Activated CD4-positive, alpha-beta T cell treated with anti-CD3 and anti-CD28 coated beads, Interleukin-2, amount 10 ng/mL, durations not matched to agents 24 days and 14 days (primary cell): ENCODE data around the gene HOXD1. TPM values are rescaled to one million over a fixed set of nuclear protein-coding genes. Genes with fewer than 3 reads are reported as not detected.

Source experiments
- DNase-seq: peaks from one replicate; pipeline ENCODE4 v3.0.0; 2022
- H3K27ac Mint-ChIP-seq: one replicate; pipeline ENCODE4 v1.8.0; 2022; ENCODE audit warnings: mild to moderate bottlenecking, mixed read lengths
- H3K27me3 Mint-ChIP-seq: one replicate; pipeline ENCODE4 v1.8.0; 2022; ENCODE audit warnings: mixed read lengths
- H3K36me3 Mint-ChIP-seq: one replicate; pipeline ENCODE4 v1.8.0; 2022; ENCODE audit warnings: low read depth, mild to moderate bottlenecking, mixed read lengths
- H3K4me1 Mint-ChIP-seq: one replicate; pipeline ENCODE4 v1.8.0; 2021; ENCODE audit warnings: mixed read lengths
- H3K4me3 Mint-ChIP-seq: one replicate; pipeline ENCODE4 v1.8.0; 2022; ENCODE audit warnings: mild to moderate bottlenecking, moderate library complexity, mixed read lengths
- H3K9me3 Mint-ChIP-seq: one replicate; pipeline ENCODE4 v1.8.0; 2021; ENCODE audit warnings: mixed read lengths
- intact Hi-C: fragments of 100-400 bp; cut with micrococcal nuclease; formaldehyde crosslinking; loops from one replicate; pipeline ENCODE4 v1.15.1; 2023
- total RNA-seq: library from RNA; stranded (reverse); gene quantifications from 2 replicates; pipeline ENCODE4 v1.2.3, GENCODE V29; 2022

Gene HOXD1
- total RNA-seq, 1 donor from 2014 or later: not detected

DNA sequence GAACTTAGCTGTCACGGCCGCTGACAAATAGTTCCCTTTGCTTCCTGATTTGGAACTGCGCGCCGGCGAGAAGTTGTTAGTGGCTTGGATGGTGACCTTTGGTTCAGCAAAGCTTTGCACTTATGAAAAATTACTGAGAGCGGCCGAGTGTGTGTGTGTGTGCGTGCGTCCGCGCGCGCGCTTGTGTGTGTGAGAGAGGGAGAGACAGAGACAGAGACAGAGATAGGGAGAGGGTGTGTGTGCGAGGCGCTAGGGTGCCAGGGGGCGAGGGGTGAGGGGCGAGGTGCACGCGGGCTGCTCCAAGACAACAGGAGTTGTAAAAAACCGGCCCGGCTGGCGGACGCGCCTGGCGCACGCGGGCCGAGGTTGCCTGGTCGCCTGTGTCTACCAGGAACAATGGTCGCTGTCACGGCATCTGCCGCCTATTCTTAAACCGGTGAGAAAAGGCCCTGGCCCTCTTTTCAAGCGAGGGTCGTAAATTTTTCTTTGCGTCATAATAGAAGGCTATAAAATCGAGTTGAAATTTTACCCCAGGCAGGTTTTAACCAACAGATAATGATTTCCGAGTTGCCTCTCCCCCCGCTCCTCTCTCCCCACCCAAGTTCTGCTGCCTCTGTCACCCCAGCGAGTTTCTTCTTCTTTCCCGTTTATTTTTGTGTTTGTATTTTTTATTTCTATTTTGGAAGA, 30.8 kb upstream of the HOXD1 start:
- Mint-ChIP-seq H3K4me1 (peaks cover 2% of the 10 kb centered on the region), H3K27me3 (peaks cover 82% of the 10 kb centered on the region), H3K4me3 (no peak overlapping the region), H3K36me3 (no peaks in the 10 kb centered on the region), H3K27ac (peak overlapping the region; percentile 72), H3K9me3 (peaks cover 7% of the 10 kb centered on the region)
- intact Hi-C loops: loop anchor here (2.0 kb wide), 2 partner anchors 19 to 47 kb away; no protein-coding TSS in a partner anchor
- peak; percentile 66 for DNase-seq

DNA sequence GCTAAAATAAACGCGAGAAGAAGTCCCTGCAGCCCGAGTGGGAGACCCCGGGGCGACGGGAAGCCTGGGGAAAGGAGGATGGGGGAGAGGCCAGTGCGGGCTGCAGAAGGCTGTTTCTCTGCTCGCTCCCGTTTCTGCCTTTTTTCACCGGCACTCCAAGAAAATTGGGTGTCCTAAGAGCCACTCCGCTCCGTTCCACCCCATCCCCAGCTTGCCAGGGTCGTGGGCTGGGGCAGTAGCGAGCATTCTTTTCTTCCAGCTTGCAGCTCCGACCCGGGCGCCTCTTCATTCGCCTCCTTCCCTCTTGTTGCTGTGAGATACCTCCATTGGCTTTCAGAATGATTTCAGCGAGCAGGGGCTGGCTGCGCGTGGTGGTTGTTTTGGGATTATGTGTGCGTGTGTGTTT, 30.3 kb upstream of the HOXD1 start:
- Mint-ChIP-seq H3K27ac (no peak overlapping the region), H3K9me3 (peaks cover 7% of the 10 kb centered on the region), H3K4me3 (no peak overlapping the region), H3K4me1 (peaks cover 2% of the 10 kb centered on the region), H3K27me3 (peaks cover 82% of the 10 kb centered on the region), H3K36me3 (no peaks in the 10 kb centered on the region)
- no peak for DNase-seq
- intact Hi-C loops: loop anchor here (2.0 kb wide), 1 partner anchor 47 kb away; no protein-coding TSS in a partner anchor

- Mint-ChIP-seq H3K27ac (peak overlapping the region; percentile 58), H3K4me1 (peaks cover 2% of the 10 kb centered on the region), H3K27me3 (peaks cover 85% of the 10 kb centered on the region), H3K36me3 (peaks cover 3% of the 10 kb centered on the region), H3K4me3 (no peak overlapping the region), H3K9me3 (peaks cover 12% of the 10 kb centered on the region)
- intact Hi-C loops: loop anchor here (2.0 kb wide), 1 partner anchor 48 kb away; no protein-coding TSS in a partner anchor
- peak; percentile 53 for DNase-seq
These were observed 29.4 kb upstream of the HOXD1 start for GRCh38 chr2:176158855-176159662.

- peaks cover 85% of the 10 kb centered on the region for H3K27me3 Mint-ChIP-seq
- peak; percentile 54 for DNase-seq
- intact Hi-C loops: loop anchor here (2.0 to 5.0 kb wide), 4 partner anchors 32 to 1827 kb away; partner anchors contain the start of genes HOXD8 and SP9
- H3K27ac Mint-ChIP-seq: no peak overlapping the region
- H3K4me1 Mint-ChIP-seq: peaks cover 2% of the 10 kb centered on the region
- peaks cover 16% of the 10 kb centered on the region for H3K9me3 Mint-ChIP-seq
- H3K36me3 Mint-ChIP-seq: peaks cover 5% of the 10 kb centered on the region
- no peak overlapping the region for H3K4me3 Mint-ChIP-seq
These were observed 28.7 kb upstream of the HOXD1 start for GRCh38 chr2:176159663-176160250.

DNA sequence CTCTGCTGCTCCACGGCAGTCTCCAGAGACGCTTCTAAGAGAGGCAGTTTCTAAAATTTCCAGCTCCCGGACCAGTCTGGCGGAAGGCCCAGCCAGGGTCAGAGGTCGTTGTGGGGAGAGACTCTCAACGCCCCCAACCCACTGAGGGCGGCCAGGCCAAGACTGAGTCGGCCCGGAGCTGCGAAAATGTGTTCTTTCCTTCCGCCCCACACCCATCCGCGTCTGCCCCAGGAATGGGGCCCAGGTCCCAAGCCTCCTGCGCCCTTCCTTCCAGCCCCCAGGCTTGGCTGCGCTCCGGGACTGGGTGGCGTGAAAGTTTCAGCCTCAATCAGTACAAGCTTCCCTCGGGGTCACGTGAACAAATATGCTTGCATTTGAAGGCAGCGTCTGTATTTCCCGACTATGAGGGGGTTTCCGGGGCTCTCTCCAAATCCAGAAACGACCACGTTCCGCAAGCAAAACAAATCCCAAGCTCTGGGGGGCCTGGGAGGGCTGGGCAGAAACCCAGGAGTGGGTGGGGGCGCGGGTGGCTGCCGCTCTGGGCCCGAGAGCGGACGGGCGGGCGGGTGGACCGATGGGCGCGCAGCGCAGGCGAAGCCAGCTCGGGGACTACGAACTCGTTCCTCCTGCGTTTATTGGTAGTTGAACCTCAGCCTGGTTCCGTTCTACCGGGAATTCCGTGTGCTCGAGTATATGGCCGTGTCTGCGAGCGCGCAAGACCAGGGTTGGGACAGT, 28.1 kb upstream of the HOXD1 start:
- Mint-ChIP-seq H3K4me3 (no peak overlapping the region), H3K9me3 (peaks cover 16% of the 10 kb centered on the region), H3K27me3 (peaks cover 83% of the 10 kb centered on the region), H3K4me1 (peaks cover 2% of the 10 kb centered on the region), H3K27ac (no peak overlapping the region), H3K36me3 (peaks cover 5% of the 10 kb centered on the region)
- intact Hi-C loops: loop anchor here (2.0 to 5.0 kb wide), 3 partner anchors 33 to 1828 kb away; partner anchors contain the start of genes HOXD8 and SP9
- DNase-seq: no peak

DNA sequence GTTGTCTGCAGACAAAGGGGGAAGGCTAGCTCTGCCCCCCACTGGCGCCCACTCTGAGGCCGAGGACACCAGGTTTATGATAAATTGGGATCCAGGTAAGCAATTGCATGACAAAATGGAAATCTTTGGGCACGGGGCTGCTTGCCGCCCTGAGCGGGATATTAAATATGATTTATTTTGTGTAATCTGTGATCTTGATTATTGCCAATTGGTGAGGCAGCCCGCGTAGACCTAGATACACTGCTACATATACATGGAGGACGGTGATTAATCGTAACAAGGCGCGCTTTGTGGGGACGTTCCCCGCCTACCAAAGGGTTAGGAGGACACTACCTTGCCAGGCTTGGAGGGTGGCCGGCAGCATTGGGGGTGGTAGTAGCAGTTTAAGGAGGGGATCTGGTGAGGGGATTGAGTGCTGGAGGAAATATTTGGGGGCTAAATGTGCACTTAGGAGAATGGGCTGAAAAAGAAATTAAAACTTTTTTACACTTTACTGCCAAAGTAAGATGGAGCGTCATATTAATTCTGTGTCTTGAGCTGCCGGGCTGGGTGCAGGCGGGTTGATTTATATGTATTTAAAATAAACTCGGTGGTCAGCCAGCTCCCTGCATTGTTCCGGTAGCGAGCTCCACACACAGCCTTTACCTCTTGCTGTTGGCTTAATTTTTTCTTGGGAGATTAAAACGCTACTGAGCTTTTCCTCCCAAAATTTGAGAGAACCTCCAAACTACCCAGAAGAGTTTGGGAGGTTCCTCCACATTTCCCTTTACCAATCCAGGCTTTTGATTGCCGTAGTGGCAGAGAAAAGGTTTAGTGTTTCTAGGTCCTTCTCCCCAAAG, 27.3 kb upstream of the HOXD1 start:
- peaks cover 2% of the 10 kb centered on the region for H3K4me1 Mint-ChIP-seq
- peaks cover 16% of the 10 kb centered on the region for H3K9me3 Mint-ChIP-seq
- H3K27ac Mint-ChIP-seq: no peak overlapping the region
- H3K4me3 Mint-ChIP-seq: no peak overlapping the region
- DNase-seq: peak; percentile 54
- peaks cover 84% of the 10 kb centered on the region for H3K27me3 Mint-ChIP-seq
- intact Hi-C loops: loop anchor here (2.0 to 5.0 kb wide), 3 partner anchors 34 to 1829 kb away; partner anchors contain the start of genes HOXD8 and SP9
- peaks cover 5% of the 10 kb centered on the region for H3K36me3 Mint-ChIP-seq

DNA sequence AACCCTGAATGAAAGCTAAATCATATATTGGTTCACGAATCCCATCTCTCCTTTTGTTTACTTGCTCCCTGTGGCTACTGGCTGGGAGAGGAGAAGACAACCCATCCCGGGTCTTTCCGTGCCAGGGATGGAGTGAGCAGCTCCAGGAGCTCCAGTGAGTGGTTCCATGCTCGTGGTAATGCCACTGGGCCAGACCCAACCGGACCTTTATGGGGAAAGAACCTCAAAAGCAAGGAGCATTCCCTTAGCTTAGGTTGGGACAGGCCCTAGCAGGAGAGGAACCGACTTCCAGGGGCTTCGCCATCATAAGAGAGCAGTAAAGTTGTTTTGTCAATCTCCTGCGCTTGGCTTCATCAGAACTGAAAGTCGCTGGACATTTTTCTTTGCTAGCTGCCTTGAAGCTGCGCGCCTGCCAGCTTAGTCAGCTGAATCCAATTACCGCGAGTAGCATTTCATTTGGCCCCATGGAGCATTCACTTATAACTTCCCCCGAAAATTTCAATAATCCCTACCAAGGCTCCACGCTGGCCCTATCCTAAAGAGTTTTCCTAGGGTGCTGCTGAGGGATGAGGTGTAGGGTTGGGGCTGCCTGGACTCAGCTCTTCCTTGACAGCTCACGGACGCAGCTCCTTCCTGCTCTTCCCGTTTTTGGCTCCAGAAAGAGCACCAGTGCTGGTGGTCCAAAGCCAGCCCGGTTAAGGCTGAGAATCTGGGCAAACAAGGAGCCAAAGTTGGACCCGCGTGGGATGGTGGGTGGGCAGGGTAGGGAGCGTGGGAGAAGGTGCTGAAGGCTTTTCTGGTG, 26.4 kb upstream of the HOXD1 start:
- Mint-ChIP-seq H3K9me3 (peaks cover 16% of the 10 kb centered on the region), H3K4me3 (no peak overlapping the region), H3K36me3 (peaks cover 5% of the 10 kb centered on the region), H3K27ac (no peak overlapping the region), H3K27me3 (peaks cover 86% of the 10 kb centered on the region), H3K4me1 (peaks cover 2% of the 10 kb centered on the region)
- intact Hi-C loops: loop anchor here (2.0 to 5.0 kb wide), 3 partner anchors 35 to 1830 kb away; partner anchors contain the start of genes HOXD8 and SP9
- peak; percentile 45 for DNase-seq

- DNase-seq: no peak
These were observed 25.4 kb upstream of the HOXD1 start for GRCh38 chr2:176162911-176163671.

GRCh38 chr2:176163672-176164056, 24.8 kb upstream of the HOXD1 start:
- H3K4me3 Mint-ChIP-seq: no peak overlapping the region
- H3K36me3 Mint-ChIP-seq: peaks cover 5% of the 10 kb centered on the region
- peak overlapping the region; percentile 44 for H3K27ac Mint-ChIP-seq
- no peaks in the 10 kb centered on the region for H3K4me1 Mint-ChIP-seq
- no peak for DNase-seq
- H3K27me3 Mint-ChIP-seq: peaks cover 83% of the 10 kb centered on the region
- peaks cover 12% of the 10 kb centered on the region for H3K9me3 Mint-ChIP-seq
- intact Hi-C loops: loop anchor here (5.0 kb wide), 2 partner anchors 36 to 1831 kb away; partner anchors contain the start of genes HOXD8 and SP9

More at GRCh38 chr2:176162911-176163671, 25.4 kb upstream of the HOXD1 start:
- Mint-ChIP-seq H3K27me3 (peaks cover 87% of the 10 kb centered on the region), H3K36me3 (peaks cover 5% of the 10 kb centered on the region), H3K27ac (peak overlapping the region; percentile 44), H3K9me3 (peaks cover 12% of the 10 kb centered on the region), H3K4me3 (no peak overlapping the region), H3K4me1 (no peaks in the 10 kb centered on the region)
- intact Hi-C loops: loop anchor here (5.0 kb wide), 2 partner anchors 36 to 1831 kb away; partner anchors contain the start of genes HOXD8 and SP9

GRCh38 chr2:176164201-176164600, 24.3 kb upstream of the HOXD1 start:
- intact Hi-C loops: loop anchor here (5.0 kb wide), 2 partner anchors 37 to 1832 kb away; partner anchors contain the start of genes HOXD8 and SP9
- H3K9me3 Mint-ChIP-seq: peaks cover 12% of the 10 kb centered on the region
- peak overlapping the region; percentile 44 for H3K27ac Mint-ChIP-seq
- no peaks in the 10 kb centered on the region for H3K4me1 Mint-ChIP-seq
- DNase-seq: no peak
- no peak overlapping the region for H3K4me3 Mint-ChIP-seq
- peaks cover 80% of the 10 kb centered on the region for H3K27me3 Mint-ChIP-seq
- peaks cover 5% of the 10 kb centered on the region for H3K36me3 Mint-ChIP-seq
